Ovary (tissue), 9 donors: ENCODE measurements around the gene UBA52. TPM values are rescaled to one million over a fixed set of nuclear protein-coding genes. Genes with fewer than 3 reads are reported as not detected.

Experiments used
- DNase-seq, 5 donors: peaks; one replicate each; pipeline ENCODE4 v3.0.0-alpha.2; 2019 to 2020
- H3K27ac ChIP-seq, 2 donors: fragments of 200-600 bp; one replicate each; pipeline versions ENCODE4 v1.5.1 to v1.8.0; 2019 to 2022
- H3K27me3 ChIP-seq: fragments of 200-600 bp; one replicate; pipeline ENCODE4 v1.8.0; 2022
- H3K36me3 ChIP-seq: fragments of 200-600 bp; sonication (generic); one replicate; pipeline ENCODE4 v1.5.1; 2019
- H3K4me1 ChIP-seq: one replicate; pipeline ENCODE4 v1.8.1; 2013; ENCODE audit warnings: mild to moderate bottlenecking, moderate library complexity; ENCODE audit not compliant: insufficient read depth
- H3K4me3 ChIP-seq: fragments of 200-600 bp; sonication (generic); one replicate; pipeline ENCODE4 v1.5.1; 2017
- H3K9me3 ChIP-seq, 2 donors: fragments of 200-600 bp in 1 of 2; sonication (generic) in 1 of 2; one replicate each; pipeline versions ENCODE4 v1.5.1 to v1.8.1; 2013 to 2019; ENCODE audit warnings: mild to moderate bottlenecking in 1 of 2, moderate library complexity in 1 of 2
- EP300 ChIP-seq: sonication (generic); formaldehyde crosslinking; IDR thresholded peaks from one replicate; pipeline ENCODE4 v1.6.1; 2017; ENCODE audit warnings: antibody characterized with exemption
- POLR2A ChIP-seq: fragments of 450-650 bp; IDR thresholded peaks from one replicate; pipeline ENCODE4 v1.6.1; 2017; ENCODE audit warnings: antibody characterized with exemption, mild to moderate bottlenecking, moderate library complexity
- WGBS, 3 donors: extraction: QIAGEN DNeasy Blood & Tissue Kit in 1 of 3; methylation state at CpG; one replicate each; pipeline versions ENCODE4 v1.1.5 to v1.1.7; 2013 to 2017; 5-methylcytosine and 5-hydroxymethylcytosine counted together
- intact Hi-C, 4 donors: fragments of 100-400 bp; cut with DNase I; formaldehyde crosslinking; loops; one replicate each; pipeline versions ENCODE4 v1.11.0 to v1.15.1; 2022 to 2023
- polyA plus RNA-seq, 2 donors: library from polyadenylated mRNA; stranded (reverse); fragments of 200-250 nt in 1 of 2; fragments of 350-450 nt in 1 of 2; fragmentation: Illumina TruSeq in 1 of 2; extraction: RNeasy Lipid Tissue Mini Kit (QIAGEN cat#74804) in 1 of 2; gene quantifications; one replicate each; pipeline ENCODE4 v1.2.3, GENCODE V29; 2013 to 2014
- total RNA-seq, 7 donors: library from RNA; depleted of rRNA in 2 of 7; stranded (reverse); fragments of >200 nt in 2 of 7; fragmentation: NEBNext Ultra II Directional in 3 of 7; extraction: Animal tissue kit (Norgen Biotek cat#: 25700) in 3 of 7; gene quantifications; one replicate each; pipeline versions ENCODE4 v1.1.0 to v1.2.4, GENCODE V29; 2016 to 2023
- TF ChIP-seq, protein P1 (sequence below), 3 donors: fragments of 450-650 bp in 2 of 3; fragments of 200-600 bp in 1 of 3; IDR thresholded peaks; one replicate each; pipeline versions ENCODE4 v1.5.1 to v1.8.0; 2016 to 2022; ENCODE audit warnings: antibody characterized with exemption in 3 of 3, mild to moderate bottlenecking in 1 of 3
- donor health status: DM: no; HTN: no; CAD: no; lungs with moderate emphysema.
- donor health status: DM: no; HTN: no; CAD: no.
- donor health status: Bipolar disorder and iron deficiency.
- donor health status: DM: yes; HTN: yes; CAD: no.
- donor health status: DM: no; HTN: no; CAD: no.
- donor health status: DM: yes; HTN: yes; CAD: no.

UBA52 gene
- total and polyA plus RNA-seq, 9 donors, result 1,269 to 1,882 (median 1,409) TPM

GRCh38 chr19:18608805-18609716, 37.4 kb downstream of the UBA52 start:
- DNase-seq, result no peak
- Histone ChIP-seq H3K4me1 (peaks cover 3% of the 10 kb centered on the region), H3K36me3 (no peaks in the 10 kb centered on the region), H3K27ac (no peak overlapping the region), H3K27me3 (peaks cover 9% of the 10 kb centered on the region), H3K9me3 (no peaks in the 10 kb centered on the region), H3K4me3 (no peak overlapping the region)
- intact Hi-C loops, result no loop called here
- WGBS, 3 donors, result 44 to 49% (median 48%) methylated on average over 9 of the region's 9 CpGs
- TF ChIP-seq, protein P1, sequence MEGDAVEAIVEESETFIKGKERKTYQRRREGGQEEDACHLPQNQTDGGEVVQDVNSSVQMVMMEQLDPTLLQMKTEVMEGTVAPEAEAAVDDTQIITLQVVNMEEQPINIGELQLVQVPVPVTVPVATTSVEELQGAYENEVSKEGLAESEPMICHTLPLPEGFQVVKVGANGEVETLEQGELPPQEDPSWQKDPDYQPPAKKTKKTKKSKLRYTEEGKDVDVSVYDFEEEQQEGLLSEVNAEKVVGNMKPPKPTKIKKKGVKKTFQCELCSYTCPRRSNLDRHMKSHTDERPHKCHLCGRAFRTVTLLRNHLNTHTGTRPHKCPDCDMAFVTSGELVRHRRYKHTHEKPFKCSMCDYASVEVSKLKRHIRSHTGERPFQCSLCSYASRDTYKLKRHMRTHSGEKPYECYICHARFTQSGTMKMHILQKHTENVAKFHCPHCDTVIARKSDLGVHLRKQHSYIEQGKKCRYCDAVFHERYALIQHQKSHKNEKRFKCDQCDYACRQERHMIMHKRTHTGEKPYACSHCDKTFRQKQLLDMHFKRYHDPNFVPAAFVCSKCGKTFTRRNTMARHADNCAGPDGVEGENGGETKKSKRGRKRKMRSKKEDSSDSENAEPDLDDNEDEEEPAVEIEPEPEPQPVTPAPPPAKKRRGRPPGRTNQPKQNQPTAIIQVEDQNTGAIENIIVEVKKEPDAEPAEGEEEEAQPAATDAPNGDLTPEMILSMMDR (IDR thresholded peaks at IDR 0.05), result no peak
- TF ChIP-seq POLR2A, result no peak
- TF ChIP-seq EP300, result no peak

DNA sequence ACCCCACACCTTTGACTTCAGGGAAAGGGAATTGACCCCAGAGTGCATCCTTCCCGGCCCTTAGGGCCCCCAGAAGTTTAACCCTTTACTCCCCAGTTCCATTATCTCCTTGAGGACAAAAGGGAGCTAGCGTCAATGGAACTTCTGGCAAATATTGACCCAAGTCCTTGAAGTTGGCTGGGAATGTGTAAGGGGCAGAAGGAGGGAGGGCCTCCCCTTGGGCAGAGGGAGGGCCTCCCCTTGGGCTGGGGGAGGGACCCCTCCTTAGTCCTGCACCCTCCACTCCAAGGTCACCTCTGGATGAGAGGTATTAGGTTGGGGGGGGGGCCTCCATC, 38.0 kb downstream of the UBA52 start:
- WGBS, 3 donors, result 26 to 37% (median 30%) methylated on average over 2 of the region's 2 CpGs
- peaks cover 3% of the 10 kb centered on the region for H3K4me1 ChIP-seq

GRCh38 chr19:18610245-18610555, 38.5 kb downstream of the UBA52 start:
- intact Hi-C loops, result no loop called here
- Histone ChIP-seq H3K4me1 (peaks cover 3% of the 10 kb centered on the region), H3K9me3 (no peaks in the 10 kb centered on the region), H3K36me3 (no peaks in the 10 kb centered on the region), H3K27me3 (peaks cover 9% of the 10 kb centered on the region), H3K4me3 (no peak overlapping the region), H3K27ac (no peak overlapping the region)
- 41 to 49% methylated on average over 3 of the region's 3 CpGs; no CpG with 5 or more reads in 1 of the 3 donors for WGBS, 3 donors
- TF ChIP-seq, protein P1 (IDR thresholded peaks at IDR 0.05), result no peak
- no peak for TF ChIP-seq EP300
- no peak for TF ChIP-seq POLR2A
- no peak for DNase-seq

More for the DNA sequence above, 38.0 kb downstream of the UBA52 start:
- no peaks in the 10 kb centered on the region for H3K9me3 ChIP-seq
- no peak for DNase-seq
- TF ChIP-seq, protein P1 (IDR thresholded peaks at IDR 0.05), result no peak
- TF ChIP-seq EP300 (no peak), POLR2A (no peak)
- H3K27me3 ChIP-seq, result peaks cover 9% of the 10 kb centered on the region
- H3K36me3 ChIP-seq, result no peaks in the 10 kb centered on the region
- no peak overlapping the region for H3K27ac ChIP-seq
- H3K4me3 ChIP-seq, result no peak overlapping the region
- intact Hi-C loops, result no loop called here

DNA sequence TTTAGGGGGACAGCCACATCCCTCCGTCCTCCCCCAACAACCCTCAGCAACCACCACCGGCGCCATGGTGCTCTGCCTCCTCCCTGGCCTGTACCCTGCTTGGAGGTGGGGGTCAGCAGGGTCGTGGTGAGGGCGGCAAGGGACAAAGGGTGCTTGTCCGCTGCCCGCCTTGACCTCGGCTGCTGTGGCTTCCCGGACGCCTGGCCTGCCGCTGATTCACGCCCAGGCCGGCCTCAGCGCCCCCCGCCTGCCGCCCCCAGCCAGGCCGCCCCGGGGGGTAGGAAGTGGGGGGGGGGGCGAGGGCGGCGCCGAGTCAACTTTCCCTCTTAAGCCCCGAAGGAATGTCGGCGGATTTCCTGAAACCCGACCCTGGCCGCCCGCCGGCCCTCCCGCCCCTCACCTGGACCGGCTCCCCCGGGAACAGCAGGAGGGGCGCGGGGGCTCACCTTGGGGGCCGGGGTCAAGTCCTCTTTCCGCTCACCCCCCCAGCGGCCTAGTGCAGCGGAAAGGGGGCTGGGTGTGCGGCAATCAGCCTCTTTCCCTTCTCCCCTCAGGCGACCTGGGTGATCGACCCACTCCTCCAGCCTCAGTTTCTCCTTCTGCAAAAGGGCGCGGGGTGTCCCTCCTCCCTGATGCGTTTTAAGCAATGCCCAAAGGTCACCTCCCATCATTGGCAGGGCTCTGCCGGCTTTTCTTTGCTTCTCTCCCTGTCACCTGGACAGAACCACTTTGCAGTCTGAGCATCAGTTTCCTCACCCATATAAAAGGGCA, 39.1 kb downstream of the UBA52 start:
- TF ChIP-seq, protein P1 (IDR thresholded peaks at IDR 0.05), result no peak
- TF ChIP-seq POLR2A, result no peak
- no peak for TF ChIP-seq EP300
- no peak overlapping the region for H3K4me3 ChIP-seq
- WGBS, 3 donors, result 7% methylated on average over 29 to 45 of the region's 45 CpGs
- DNase-seq, result no peak
- H3K4me1 ChIP-seq, result peaks cover 3% of the 10 kb centered on the region
- intact Hi-C loops, result no loop called here
- peaks cover 9% of the 10 kb centered on the region for H3K27me3 ChIP-seq
- H3K9me3 ChIP-seq, result no peaks in the 10 kb centered on the region
- no peaks in the 10 kb centered on the region for H3K36me3 ChIP-seq
- no peak overlapping the region for H3K27ac ChIP-seq
